ENCODE results near the gene WDPCP. TPM values are rescaled to one million over a fixed set of nuclear protein-coding genes. Genes with fewer than 3 reads are reported as not detected.

The WDPCP gene
- total and polyA plus RNA-seq, 10 of the 15 experiments (the other 5 are each of a cell fraction or from before 2014, with no cell fraction given): 2.1 to 7.9 (median 4.6) TPM

- peak; percentile 85 for TF ChIP-seq MEF2A (IDR thresholded peaks at IDR 0.05; ENCODE audit: insufficient read depth, low read depth, low read length)
- no peak for TF ChIP-seq SUPT20H (IDR thresholded peaks at IDR 0.05; ENCODE audit: borderline replicate concordance, control insufficient read depth, low read depth, low read length)
- no peak for TF ChIP-seq MTA3 (IDR thresholded peaks at IDR 0.05; ENCODE audit: borderline replicate concordance, low read length)
- TF ChIP-seq MEF2B (IDR thresholded peaks at IDR 0.05; ENCODE audit: partially characterized antibody, poor library complexity, severe bottlenecking): peak; percentile 18
- no peak for TF ChIP-seq HCFC1 (IDR thresholded peaks at IDR 0.05; ENCODE audit: low read length)
- no peak for TF ChIP-seq ZNF274 (IDR thresholded peaks at IDR 0.05; ENCODE audit: insufficient read depth, insufficient read length)
- no peak for TF ChIP-seq JUND (IDR thresholded peaks at IDR 0.05; ENCODE audit: low read depth, low read length)
- TF ChIP-seq MTA2 (IDR thresholded peaks at IDR 0.05; ENCODE audit: low read depth): no peak
- TF ChIP-seq RUNX3 (IDR thresholded peaks at IDR 0.05; ENCODE audit: low read length): peak; percentile 72
- TF ChIP-seq TBL1XR1 (IDR thresholded peaks at IDR 0.05; ENCODE audit: low read depth, low read length): 0 out of 2 replicates have a peak, but pooled peaks have one; percentile 45
- TF ChIP-seq POLR2AphosphoS5 (IDR thresholded peaks at IDR 0.05; ENCODE audit: low read length): no peak
- peak; percentile 39 for TF ChIP-seq SKIL (IDR thresholded peaks at IDR 0.05; ENCODE audit: low read depth, poor library complexity, severe bottlenecking)
- TF ChIP-seq SMAD1 (IDR thresholded peaks at IDR 0.05; ENCODE audit: low read depth, partially characterized antibody): no peak
- TF ChIP-seq YY1 (IDR thresholded peaks at IDR 0.05; ENCODE audit: low read depth, low read length): no peak
Measured at GRCh38 chr2:63569740-63570139, 18.5 kb downstream of the WDPCP start (continued).
